HepG2 (cell line): ENCODE data around the gene CXXC5. TPM values are rescaled to one million over a fixed set of nuclear protein-coding genes. Genes with fewer than 3 reads are reported as not detected.

Source experiments
- AHR ChIP-seq: IDR thresholded peaks from 2 replicates; pipeline ENCODE4 v1.6.1; 2018; ENCODE audit warnings: missing genetic modification reagents, missing compliant biosample characterization
- ARID2 ChIP-seq: sonication (generic); formaldehyde crosslinking; IDR thresholded peaks from 2 replicates; pipeline ENCODE4 v1.8.1; 2022; ENCODE audit warnings: mild to moderate bottlenecking, missing genetic modification reagents, borderline replicate concordance
- DNMT3B ChIP-seq: conservative IDR thresholded peaks from 2 replicates; pipeline ENCODE4 v1.6.1; 2016; ENCODE audit warnings: missing biosample characterization, control low read depth
- HNRNPLL ChIP-seq: fragments of 200-400 bp; formaldehyde crosslinking; IDR thresholded peaks from 2 replicates; pipeline ENCODE4 v1.6.1; 2017; ENCODE audit warnings: mild to moderate bottlenecking, low read depth, low read length; ENCODE audit not compliant: poor library complexity, severe bottlenecking
- JUNB ChIP-seq: sonication (generic); formaldehyde crosslinking; IDR thresholded peaks from 2 replicates; pipeline ENCODE4 v1.8.0; 2022; ENCODE audit warnings: missing genetic modification reagents, mild to moderate bottlenecking, borderline replicate concordance
- KDM5B ChIP-seq: sonication (generic); formaldehyde crosslinking; IDR thresholded peaks from 2 replicates; pipeline ENCODE4 v1.4.0; 2020; ENCODE audit warnings: missing genetic modification reagents, mild to moderate bottlenecking, borderline replicate concordance
- KLF12 ChIP-seq: sonication (generic); formaldehyde crosslinking; IDR thresholded peaks from 2 replicates; pipeline ENCODE4 v1.4.0; 2020; ENCODE audit warnings: missing genetic modification reagents, borderline replicate concordance
- MZF1 ChIP-seq: sonication (generic); formaldehyde crosslinking; IDR thresholded peaks from 2 replicates; pipeline ENCODE4 v1.8.1; 2023; ENCODE audit warnings: mild to moderate bottlenecking, missing genetic modification reagents, borderline replicate concordance
- NFYC ChIP-seq: IDR thresholded peaks from 2 replicates; pipeline ENCODE4 v1.6.1; 2016; ENCODE audit warnings: missing genetic modification reagents, missing compliant biosample characterization
- NONO ChIP-seq, 2 experiments: fragments of 450-650 bp in 1 of 2; sonication (generic) in 1 of 2; formaldehyde crosslinking in 1 of 2; IDR thresholded peaks in 1 of 2; conservative IDR thresholded peaks in 1 of 2; 2 replicates each; pipeline versions ENCODE4 v1.6.1 to v1.8.0; 2017 to 2022; ENCODE audit warnings: mild to moderate bottlenecking in 1 of 2, missing genetic modification reagents in 1 of 2, moderate library complexity in 1 of 2
- PAF1 ChIP-seq: IDR thresholded peaks from 2 replicates; pipeline ENCODE4 v1.6.1; 2016; ENCODE audit warnings: missing genetic modification reagents, missing compliant biosample characterization
- SALL1 ChIP-seq: sonication (generic); formaldehyde crosslinking; IDR thresholded peaks from 2 replicates; pipeline ENCODE4 v1.8.0; 2022; ENCODE audit warnings: mild to moderate bottlenecking, missing genetic modification reagents
- SALL2 ChIP-seq: sonication (generic); formaldehyde crosslinking; IDR thresholded peaks from 2 replicates; pipeline ENCODE4 v1.8.1; 2023; ENCODE audit warnings: mild to moderate bottlenecking, missing genetic modification reagents, inconsistent platforms
- ZNF121 ChIP-seq: sonication (generic); formaldehyde crosslinking; IDR thresholded peaks from 2 replicates; pipeline ENCODE4 v1.5.0; 2020; ENCODE audit warnings: mild to moderate bottlenecking, missing genetic modification reagents
- ZNF335 ChIP-seq: sonication (generic); formaldehyde crosslinking; IDR thresholded peaks from 2 replicates; pipeline ENCODE4 v1.4.0; 2020; ENCODE audit warnings: missing genetic modification reagents
- ZNF567 ChIP-seq: sonication (generic); formaldehyde crosslinking; IDR thresholded peaks from 2 replicates; pipeline ENCODE4 v1.8.1; 2023; ENCODE audit warnings: mild to moderate bottlenecking, missing genetic modification reagents, borderline replicate concordance
- polyA plus RNA-seq, 8 experiments: library from polyadenylated mRNA; depleted of rRNA in 3 of 8; stranded (reverse) in 7 of 8; unstranded in 1 of 8; fragments of >200 nt; fragmentation: Illumina TruSeq in 4 of 8; extraction: Trizol in 4 of 8; gene quantifications; 2 replicates each; pipeline versions ENCODE4 v1.2.1 to v1.2.3, GENCODE V29; 2011 to 2016; ENCODE audit warnings: low read depth in 4 of 8, missing spikeins in 1 of 8, mixed read lengths in 1 of 8; ENCODE audit not compliant: insufficient read depth in 1 of 8
- total RNA-seq, 5 experiments: library from RNA; depleted of rRNA; stranded (reverse); fragments of >200 nt; fragmentation: Illumina TruSeq; extraction: Trizol; gene quantifications; 2 replicates each; pipeline ENCODE4 v1.2.3, GENCODE V29; 2016; ENCODE audit warnings: low read depth in 1 of 5
- TF ChIP-seq, protein P1 (sequence below): sonication (generic); formaldehyde crosslinking; IDR thresholded peaks from 2 replicates; pipeline ENCODE4 v1.5.0; 2020; ENCODE audit warnings: missing genetic modification reagents
- TF ChIP-seq, protein P2 (sequence below): sonication (generic); IDR thresholded peaks from 2 replicates; pipeline ENCODE4 v1.6.1; 2016; ENCODE audit warnings: low read depth, borderline replicate concordance
- TF ChIP-seq, protein P3 (sequence below): IDR thresholded peaks from 2 replicates; pipeline ENCODE4 v1.6.1; 2016; ENCODE audit warnings: missing genetic modification reagents, missing compliant biosample characterization
- TF ChIP-seq, protein P4 (sequence below): IDR thresholded peaks from 2 replicates; pipeline ENCODE4 v1.6.1; 2016; ENCODE audit warnings: low read depth, control low read depth
- TF ChIP-seq, protein P5 (sequence below): sonication (generic); formaldehyde crosslinking; IDR thresholded peaks from 2 replicates; pipeline ENCODE4 v1.4.0; 2020; ENCODE audit warnings: missing genetic modification reagents, borderline replicate concordance

Gene CXXC5
- total and polyA plus RNA-seq, 2 of the 13 experiments (the other 11 are each of a cell fraction or from before 2014, with no cell fraction given): 32.3 to 33.0 TPM

DNA sequence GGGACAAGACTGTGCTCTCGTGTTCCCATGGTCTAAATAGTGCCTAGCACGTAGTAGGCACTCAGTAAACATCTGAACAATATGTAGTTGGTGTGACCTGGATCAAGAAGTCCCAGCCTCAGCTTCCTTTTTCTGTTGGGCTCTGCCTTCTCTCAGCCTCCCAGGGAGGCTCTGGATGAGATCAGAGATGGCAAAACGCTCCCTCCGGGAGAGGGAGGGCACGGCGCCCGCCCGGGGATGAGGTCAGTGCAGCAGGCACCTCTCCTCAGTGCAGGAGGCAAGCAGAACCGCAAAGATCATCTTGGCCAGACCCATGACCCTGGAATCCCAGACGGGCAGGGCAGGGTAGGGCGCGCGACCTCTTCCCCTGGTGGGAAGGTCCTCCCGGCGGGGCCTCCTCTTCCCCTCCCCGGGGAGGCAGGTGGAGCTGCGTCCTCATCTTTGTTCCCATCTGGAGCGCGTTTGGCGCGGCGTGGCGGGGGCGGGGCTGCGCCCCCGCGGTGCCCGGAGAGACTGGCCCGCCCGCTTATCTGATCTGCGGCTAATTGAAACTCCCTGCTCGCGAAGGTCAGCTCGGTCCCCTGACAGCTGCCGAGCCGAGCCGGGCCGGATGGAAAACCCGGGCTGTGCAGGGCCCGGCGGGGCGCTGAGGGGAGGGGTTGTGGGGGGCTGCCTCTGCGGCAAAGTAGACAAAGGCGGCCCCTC lies 60.9 kb downstream of the CXXC5 start (continued):
- TF ChIP-seq, protein P1, sequence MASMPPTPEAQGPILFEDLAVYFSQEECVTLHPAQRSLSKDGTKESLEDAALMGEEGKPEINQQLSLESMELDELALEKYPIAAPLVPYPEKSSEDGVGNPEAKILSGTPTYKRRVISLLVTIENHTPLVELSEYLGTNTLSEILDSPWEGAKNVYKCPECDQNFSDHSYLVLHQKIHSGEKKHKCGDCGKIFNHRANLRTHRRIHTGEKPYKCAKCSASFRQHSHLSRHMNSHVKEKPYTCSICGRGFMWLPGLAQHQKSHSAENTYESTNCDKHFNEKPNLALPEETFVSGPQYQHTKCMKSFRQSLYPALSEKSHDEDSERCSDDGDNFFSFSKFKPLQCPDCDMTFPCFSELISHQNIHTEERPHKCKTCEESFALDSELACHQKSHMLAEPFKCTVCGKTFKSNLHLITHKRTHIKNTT: no peak
- TF ChIP-seq DNMT3B (CRISPR knock-in tag) (no peak), JUNB (CRISPR knock-in tag) (no peak), AHR (no peak; the same call in 1 of the 2 replicates), MZF1 (CRISPR knock-in tag) (no peak), ARID2 (0 out of 2 replicates have a peak, but pooled peaks have one; percentile 53), PAF1 (CRISPR knock-in tag) (no peak), KLF12 (no peak), KDM5B (CRISPR knock-in tag) (peak; percentile 56; the same call in 1 of the 2 replicates), SALL1 (no peak), HNRNPLL (peak; percentile 70), ZNF567 (0 out of 2 replicates have a peak, but pooled peaks have one; percentile 43), SALL2 (CRISPR knock-in tag) (no peak), ZNF121 (no peak; the same call in 1 of the 2 replicates), ZNF335 (CRISPR knock-in tag) (0 out of 2 replicates have a peak, but pooled peaks have one; percentile 38), NFYC (no peak; the same call in 1 of the 2 replicates), NONO (IDR thresholded peaks at IDR 0.05) (no peak), NONO (CRISPR knock-in tag; conservative IDR thresholded peaks at IDR 0.05) (no peak)
- TF ChIP-seq, protein P2, sequence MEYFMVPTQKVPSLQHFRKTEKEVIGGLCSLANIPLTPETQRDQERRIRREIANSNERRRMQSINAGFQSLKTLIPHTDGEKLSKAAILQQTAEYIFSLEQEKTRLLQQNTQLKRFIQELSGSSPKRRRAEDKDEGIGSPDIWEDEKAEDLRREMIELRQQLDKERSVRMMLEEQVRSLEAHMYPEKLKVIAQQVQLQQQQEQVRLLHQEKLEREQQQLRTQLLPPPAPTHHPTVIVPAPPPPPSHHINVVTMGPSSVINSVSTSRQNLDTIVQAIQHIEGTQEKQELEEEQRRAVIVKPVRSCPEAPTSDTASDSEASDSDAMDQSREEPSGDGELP: peak; percentile 36; the same call in 1 of the 2 replicates
- TF ChIP-seq, protein P3, sequence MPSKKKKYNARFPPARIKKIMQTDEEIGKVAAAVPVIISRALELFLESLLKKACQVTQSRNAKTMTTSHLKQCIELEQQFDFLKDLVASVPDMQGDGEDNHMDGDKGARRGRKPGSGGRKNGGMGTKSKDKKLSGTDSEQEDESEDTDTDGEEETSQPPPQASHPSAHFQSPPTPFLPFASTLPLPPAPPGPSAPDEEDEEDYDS (CRISPR knock-in tag): 0 out of 2 replicates have a peak, but pooled peaks have one; percentile 14
- TF ChIP-seq, protein P4, sequence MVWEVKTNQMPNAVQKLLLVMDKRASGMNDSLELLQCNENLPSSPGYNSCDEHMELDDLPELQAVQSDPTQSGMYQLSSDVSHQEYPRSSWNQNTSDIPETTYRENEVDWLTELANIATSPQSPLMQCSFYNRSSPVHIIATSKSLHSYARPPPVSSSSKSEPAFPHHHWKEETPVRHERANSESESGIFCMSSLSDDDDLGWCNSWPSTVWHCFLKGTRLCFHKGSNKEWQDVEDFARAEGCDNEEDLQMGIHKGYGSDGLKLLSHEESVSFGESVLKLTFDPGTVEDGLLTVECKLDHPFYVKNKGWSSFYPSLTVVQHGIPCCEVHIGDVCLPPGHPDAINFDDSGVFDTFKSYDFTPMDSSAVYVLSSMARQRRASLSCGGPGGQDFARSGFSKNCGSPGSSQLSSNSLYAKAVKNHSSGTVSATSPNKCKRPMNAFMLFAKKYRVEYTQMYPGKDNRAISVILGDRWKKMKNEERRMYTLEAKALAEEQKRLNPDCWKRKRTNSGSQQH (CRISPR knock-in tag): 0 out of 2 replicates have a peak, but pooled peaks have one; percentile 36
- TF ChIP-seq, protein P5, sequence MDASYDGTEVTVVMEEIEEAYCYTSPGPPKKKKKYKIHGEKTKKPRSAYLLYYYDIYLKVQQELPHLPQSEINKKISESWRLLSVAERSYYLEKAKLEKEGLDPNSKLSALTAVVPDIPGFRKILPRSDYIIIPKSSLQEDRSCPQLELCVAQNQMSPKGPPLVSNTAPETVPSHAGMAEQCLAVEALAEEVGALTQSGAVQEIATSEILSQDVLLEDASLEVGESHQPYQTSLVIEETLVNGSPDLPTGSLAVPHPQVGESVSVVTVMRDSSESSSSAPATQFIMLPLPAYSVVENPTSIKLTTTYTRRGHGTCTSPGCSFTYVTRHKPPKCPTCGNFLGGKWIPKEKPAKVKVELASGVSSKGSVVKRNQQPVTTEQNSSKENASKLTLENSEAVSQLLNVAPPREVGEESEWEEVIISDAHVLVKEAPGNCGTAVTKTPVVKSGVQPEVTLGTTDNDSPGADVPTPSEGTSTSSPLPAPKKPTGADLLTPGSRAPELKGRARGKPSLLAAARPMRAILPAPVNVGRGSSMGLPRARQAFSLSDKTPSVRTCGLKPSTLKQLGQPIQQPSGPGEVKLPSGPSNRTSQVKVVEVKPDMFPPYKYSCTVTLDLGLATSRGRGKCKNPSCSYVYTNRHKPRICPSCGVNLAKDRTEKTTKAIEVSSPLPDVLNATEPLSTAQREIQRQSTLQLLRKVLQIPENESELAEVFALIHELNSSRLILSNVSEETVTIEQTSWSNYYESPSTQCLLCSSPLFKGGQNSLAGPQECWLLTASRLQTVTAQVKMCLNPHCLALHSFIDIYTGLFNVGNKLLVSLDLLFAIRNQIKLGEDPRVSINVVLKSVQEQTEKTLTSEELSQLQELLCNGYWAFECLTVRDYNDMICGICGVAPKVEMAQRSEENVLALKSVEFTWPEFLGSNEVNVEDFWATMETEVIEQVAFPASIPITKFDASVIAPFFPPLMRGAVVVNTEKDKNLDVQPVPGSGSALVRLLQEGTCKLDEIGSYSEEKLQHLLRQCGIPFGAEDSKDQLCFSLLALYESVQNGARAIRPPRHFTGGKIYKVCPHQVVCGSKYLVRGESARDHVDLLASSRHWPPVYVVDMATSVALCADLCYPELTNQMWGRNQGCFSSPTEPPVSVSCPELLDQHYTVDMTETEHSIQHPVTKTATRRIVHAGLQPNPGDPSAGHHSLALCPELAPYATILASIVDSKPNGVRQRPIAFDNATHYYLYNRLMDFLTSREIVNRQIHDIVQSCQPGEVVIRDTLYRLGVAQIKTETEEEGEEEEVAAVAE (CRISPR knock-in tag): no peak
